ENCODE data around the gene NR1H3. TPM values are rescaled to one million over a fixed set of nuclear protein-coding genes. Genes with fewer than 3 reads are reported as not detected.

NR1H3 gene
- total and polyA plus RNA-seq, 12 donors, result 15.4 to 246 (median 47.2) TPM

GRCh38 chr11:47259232-47259977 is 1.6 kb downstream of the NR1H3 start:
- 41 to 70% (median 44%) methylated on average over 6 to 10 of the region's 10 CpGs for WGBS, 4 donors
- peak overlapping the region in 2 of 5 donors; percentile 3 to 64 for H3K27ac ChIP-seq
- peak in 4 of 7 donors; percentile 32 to 58 (median 50) for DNase-seq
- H3K27me3 ChIP-seq, result no peaks in the 10 kb centered on the region
- peaks cover 36 to 54% of the 10 kb centered on the region in 2 donors for H3K4me1 ChIP-seq (replicated peaks in 1 of 2)
- peaks cover 0 to 6% of the 10 kb centered on the region in 2 donors for H3K36me3 ChIP-seq (replicated peaks in 1 of 2)
- H3K9me3 ChIP-seq (replicated peaks in 1 of 3), result no peaks in the 10 kb centered on the region
- H3K4me3 ChIP-seq, result no peak overlapping the region
- intact Hi-C loops (cut with DNase I), result no loop called here
- TF ChIP-seq CTCF (IDR thresholded peaks at IDR 0.05), result peak; percentile 46 to 63 (median 56)
- no peak for TF ChIP-seq POLR2A (IDR thresholded peaks at IDR 0.05)

- Histone ChIP-seq H3K4me1 (replicated peaks in 1 of 2) (peaks cover 28 to 52% of the 10 kb centered on the region in 2 donors), H3K9me3 (replicated peaks in 1 of 3) (no peaks in the 10 kb centered on the region), H3K27me3 (no peaks in the 10 kb centered on the region), H3K36me3 (replicated peaks in 1 of 2) (peaks cover 0 to 8% of the 10 kb centered on the region in 2 donors), H3K27ac (peak overlapping the region in 1 of 5 donors; percentile 64), H3K4me3 (no peak overlapping the region)
- no peak for DNase-seq
- WGBS, 4 donors, result 82 to 84% (median 84%) methylated on average over 19 of the region's 19 CpGs
- TF ChIP-seq CTCF (IDR thresholded peaks at IDR 0.05), result no peak
- no peak for TF ChIP-seq POLR2A (IDR thresholded peaks at IDR 0.05)
- intact Hi-C loops (cut with DNase I), result loop anchor here (5.0 to 10.0 kb wide), 3 partner anchors 73 to 94 kb away; partner anchors contain the start of genes PACSIN3 (in 2 of the 2) and MYBPC3 (in 1 of the 2)
Observed at GRCh38 chr11:47260366-47260765, 2.6 kb downstream of the NR1H3 start.

- WGBS, 4 donors, result 84 to 90% (median 88%) methylated on average over 20 to 22 of the region's 22 CpGs
- peaks cover 28 to 48% of the 10 kb centered on the region in 2 donors for H3K4me1 ChIP-seq (replicated peaks in 1 of 2)
- H3K36me3 ChIP-seq (replicated peaks in 1 of 2), result peaks cover 0 to 8% of the 10 kb centered on the region in 2 donors
- no peaks in the 10 kb centered on the region for H3K27me3 ChIP-seq
- intact Hi-C loops (cut with DNase I), result loop anchor here (5.0 to 10.0 kb wide), 3 partner anchors 74 to 93 kb away; partner anchors contain the start of genes PACSIN3 (in 2 of the 2) and MYBPC3 (in 1 of the 2)
- no peak overlapping the region for H3K27ac ChIP-seq
- TF ChIP-seq CTCF (IDR thresholded peaks at IDR 0.05), result no peak
- TF ChIP-seq POLR2A (IDR thresholded peaks at IDR 0.05), result no peak
- H3K9me3 ChIP-seq (replicated peaks in 1 of 3), result no peaks in the 10 kb centered on the region
- no peak overlapping the region for H3K4me3 ChIP-seq
- DNase-seq, result no peak
Observed at GRCh38 chr11:47261291-47261800, 3.5 kb downstream of the NR1H3 start.

GRCh38 chr11:47264119-47264518 is 6.3 kb downstream of the NR1H3 start:
- no peaks in the 10 kb centered on the region for H3K27me3 ChIP-seq
- WGBS, 4 donors, result 92 to 98% (median 94%) methylated on average over 6 of the region's 6 CpGs
- H3K4me1 ChIP-seq (replicated peaks in 1 of 2), result peaks cover 8 to 35% of the 10 kb centered on the region in 2 donors
- H3K4me3 ChIP-seq, result no peak overlapping the region
- peaks cover 0 to 8% of the 10 kb centered on the region in 2 donors for H3K36me3 ChIP-seq (replicated peaks in 1 of 2)
- intact Hi-C loops (cut with DNase I), result loop anchor here (5.0 to 10.0 kb wide), 3 partner anchors 77 to 91 kb away; partner anchors contain the start of genes PACSIN3 (in 2 of the 2) and MYBPC3 (in 1 of the 2)
- DNase-seq, result no peak
- H3K9me3 ChIP-seq (replicated peaks in 1 of 3), result no peaks in the 10 kb centered on the region
- TF ChIP-seq POLR2A (IDR thresholded peaks at IDR 0.05), result no peak
- no peak overlapping the region for H3K27ac ChIP-seq
